HG02763 (cell line): ENCODE data around the gene ALKBH1.
"Not testable (repeated sequence)": the region's sequence is repeated elsewhere in the genome, so short reads cannot be mapped to it uniquely, and the experiment has no call there.

ENCODE experiments used
- ATAC-seq: cut with Tn5 transposase; IDR thresholded peaks from one replicate; pipeline ENCODE4 v1.9.1; 2021; ENCODE audit warnings: mild to moderate bottlenecking, moderate library complexity; ENCODE audit not compliant: unreplicated experiment

The ALKBH1 gene, protein sequence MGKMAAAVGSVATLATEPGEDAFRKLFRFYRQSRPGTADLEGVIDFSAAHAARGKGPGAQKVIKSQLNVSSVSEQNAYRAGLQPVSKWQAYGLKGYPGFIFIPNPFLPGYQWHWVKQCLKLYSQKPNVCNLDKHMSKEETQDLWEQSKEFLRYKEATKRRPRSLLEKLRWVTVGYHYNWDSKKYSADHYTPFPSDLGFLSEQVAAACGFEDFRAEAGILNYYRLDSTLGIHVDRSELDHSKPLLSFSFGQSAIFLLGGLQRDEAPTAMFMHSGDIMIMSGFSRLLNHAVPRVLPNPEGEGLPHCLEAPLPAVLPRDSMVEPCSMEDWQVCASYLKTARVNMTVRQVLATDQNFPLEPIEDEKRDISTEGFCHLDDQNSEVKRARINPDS

DNA sequence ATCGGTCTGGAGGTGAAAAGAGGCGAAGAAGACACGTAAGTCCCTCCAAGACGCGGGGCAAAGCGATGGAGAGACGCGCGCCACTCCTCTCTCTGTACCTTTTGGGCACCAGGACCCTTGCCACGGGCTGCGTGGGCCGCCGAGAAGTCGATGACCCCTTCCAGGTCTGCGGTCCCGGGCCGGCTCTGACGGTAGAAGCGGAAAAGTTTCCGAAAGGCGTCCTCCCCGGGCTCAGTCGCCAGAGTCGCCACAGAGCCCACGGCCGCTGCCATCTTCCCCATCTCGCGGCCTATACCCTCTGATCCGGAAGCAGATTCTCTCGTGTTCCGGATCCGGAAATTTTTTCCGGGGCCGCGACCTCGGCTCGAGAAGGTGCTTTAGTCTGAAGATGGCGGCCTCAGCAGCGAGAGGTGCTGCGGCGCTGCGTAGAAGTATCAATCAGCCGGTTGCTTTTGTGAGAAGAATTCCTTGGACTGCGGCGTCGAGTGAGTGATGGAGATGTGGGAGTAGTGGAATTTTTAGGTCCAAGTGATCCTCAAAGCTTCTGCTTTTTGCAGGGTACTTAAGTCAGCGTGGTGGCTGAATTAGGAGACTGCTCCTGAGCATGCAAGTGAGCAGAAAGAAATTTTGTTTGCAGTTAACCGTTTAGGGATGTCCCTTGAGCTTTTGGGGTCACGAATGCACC is at the start of gene ALKBH1, which contains the start of gene SLIRP:
TSS of gene ALKBH1 (minus strand) at position 300 of the 685 bp plus-strand sequence. CDS start at position 281, 19 bp downstream.
TSS of gene SLIRP (plus strand) at position 380 of the 685 bp plus-strand sequence. CDS start at position 389, 9 bp downstream.
- ATAC-seq: peak; percentile 93

DNA sequence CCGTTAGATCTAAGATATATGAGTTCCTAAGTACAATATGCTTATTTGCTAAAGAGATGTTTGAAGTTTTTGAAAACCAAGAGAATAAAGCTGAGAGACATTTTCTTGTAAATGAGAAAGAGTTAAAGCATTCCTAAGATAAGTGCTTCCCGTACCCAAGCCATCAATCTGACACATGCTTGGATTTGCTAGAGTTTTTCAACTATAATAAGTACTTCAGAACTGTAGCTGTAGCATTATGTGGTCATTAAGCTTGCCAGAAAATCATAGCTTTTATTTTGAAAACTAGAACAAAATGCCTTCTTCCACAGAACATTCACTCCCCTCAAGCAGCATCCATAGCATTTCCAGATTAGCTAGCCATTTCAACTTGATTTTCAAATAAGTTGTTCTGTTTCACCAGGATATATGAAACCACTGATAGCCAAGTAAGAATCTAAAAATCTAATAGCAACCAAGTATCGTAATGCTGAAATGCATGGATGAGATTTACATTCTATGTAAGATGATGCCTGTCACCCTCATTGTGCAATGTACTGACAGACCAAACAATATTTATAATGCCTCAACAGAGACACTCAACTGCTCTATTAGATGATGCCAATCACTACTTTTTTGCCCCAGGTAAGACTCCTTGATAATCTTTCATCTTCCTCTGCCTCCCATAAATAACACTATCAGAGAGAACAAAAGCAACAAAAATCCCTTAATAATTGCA is 45.1 kb upstream of the ALKBH1 start:
- ATAC-seq: no peak

DNA sequence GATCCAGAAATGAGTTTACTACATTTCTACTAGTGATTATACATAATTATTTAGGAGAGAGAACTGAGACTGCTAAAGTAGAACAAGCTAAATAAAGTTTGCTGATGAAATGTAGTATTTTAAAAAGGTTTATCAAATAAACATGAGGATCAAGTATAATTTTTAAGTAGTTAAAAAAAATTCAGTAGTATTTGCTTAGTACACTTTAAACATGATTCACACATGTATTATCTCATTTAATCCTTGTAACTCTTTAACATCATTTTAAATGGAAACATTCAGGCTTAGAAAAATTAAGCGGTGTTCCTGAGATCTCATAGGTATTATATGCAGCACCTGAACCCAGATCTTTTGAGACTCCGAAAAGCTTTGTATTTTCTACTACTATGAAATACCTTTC is 44.4 kb upstream of the ALKBH1 start:
- no peak for ATAC-seq

DNA sequence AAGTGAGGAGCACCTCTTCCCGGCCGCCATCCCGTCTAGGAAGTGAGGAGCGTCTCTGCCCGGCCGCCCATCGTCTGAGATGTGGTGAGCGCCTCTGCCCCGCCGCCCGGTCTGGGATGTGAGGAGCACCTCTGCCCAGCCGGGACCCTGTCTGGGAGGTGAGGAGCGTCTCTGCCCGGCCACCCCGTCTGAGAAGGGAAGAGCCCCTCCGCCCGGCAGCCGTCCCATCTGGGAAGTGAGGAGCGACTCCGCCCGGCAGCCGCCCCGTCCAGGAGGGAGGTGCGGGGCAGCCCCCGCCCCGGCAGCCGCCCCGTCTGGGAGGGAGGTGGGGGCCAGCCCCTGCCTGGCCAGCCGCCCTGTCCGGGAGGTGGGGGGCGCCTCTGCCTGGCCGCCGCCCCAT is 39.6 kb upstream of the ALKBH1 start:
- not testable (repeated sequence) for ATAC-seq

DNA sequence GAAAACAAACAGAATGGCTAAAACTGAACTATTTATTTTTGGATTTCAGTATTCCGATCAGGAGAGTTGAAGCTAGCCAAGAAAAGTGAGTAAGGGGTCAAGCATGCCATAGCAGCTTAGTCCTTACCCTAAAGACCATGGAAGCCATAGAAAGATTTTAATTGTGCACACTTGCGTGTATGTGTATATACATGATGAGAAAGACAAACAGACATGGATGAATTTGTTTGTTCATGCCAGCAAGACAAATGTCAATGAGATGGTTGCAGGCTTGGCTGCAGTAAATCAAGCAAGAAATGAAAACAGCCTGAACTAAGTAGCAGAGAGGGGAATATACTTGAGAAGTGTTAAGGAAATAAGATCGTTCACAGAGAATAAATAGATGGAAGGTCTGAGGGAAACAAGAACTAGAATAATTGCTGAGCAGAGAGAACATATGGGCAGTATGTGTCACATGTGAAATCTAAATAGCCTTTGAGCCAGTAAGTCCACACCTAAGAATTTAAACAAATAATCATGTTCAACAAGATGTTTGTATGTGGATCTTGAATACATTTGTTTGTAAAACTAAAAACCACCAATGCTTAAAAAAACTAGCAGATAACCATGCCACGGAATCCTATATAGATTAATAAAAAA is 38.4 kb upstream of the ALKBH1 start:
- ATAC-seq: no peak

DNA sequence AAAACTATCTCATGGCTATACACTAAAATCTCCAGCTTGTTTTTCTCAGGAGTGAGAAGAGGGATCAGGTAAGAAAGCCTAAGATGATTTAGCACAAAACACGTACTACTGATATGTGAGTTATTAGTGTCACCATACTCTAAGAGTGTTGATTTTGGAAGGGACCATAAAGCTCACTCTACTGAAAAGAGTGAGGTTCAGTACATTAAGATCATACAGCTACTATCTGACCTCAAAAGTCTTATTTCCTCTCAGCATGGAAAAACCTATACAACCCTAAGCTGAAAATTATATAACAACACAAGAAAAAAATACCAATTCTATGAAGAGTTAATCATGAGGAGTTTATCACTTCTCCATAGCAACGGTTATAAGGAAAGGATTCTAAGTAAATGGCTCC is 33.6 kb upstream of the ALKBH1 start:
- no peak for ATAC-seq

DNA sequence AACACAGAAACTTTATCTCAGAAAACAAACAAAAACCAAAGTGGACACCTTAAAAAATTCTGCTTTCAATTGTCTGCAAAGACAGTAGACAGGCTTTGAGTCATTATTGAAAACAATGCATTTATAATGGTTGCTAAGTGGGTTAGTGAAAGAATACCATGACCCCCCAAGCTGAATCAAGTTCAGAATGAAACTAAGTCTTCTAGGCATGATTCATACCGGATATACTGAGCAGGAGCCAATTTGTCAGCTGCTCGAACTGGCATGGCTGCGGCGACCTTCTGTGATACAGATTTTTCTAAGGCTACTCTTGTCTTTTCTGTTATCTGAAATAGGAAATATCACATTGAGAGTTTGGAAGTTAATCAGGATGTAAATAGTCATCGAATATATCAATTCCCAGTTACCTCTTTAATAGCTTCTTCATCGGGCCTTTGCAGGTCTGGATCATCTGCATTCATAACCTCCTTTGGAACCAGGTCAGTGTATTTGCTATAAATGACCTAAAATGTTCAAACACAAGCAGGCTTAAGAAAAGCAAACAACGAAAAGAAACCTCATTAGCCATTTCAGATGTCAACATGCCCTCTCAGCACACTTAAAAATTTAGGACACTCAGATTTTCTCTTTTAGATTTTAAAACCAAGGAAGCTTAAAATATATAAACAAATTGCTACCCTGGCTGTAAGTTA is 30.9 kb upstream of the ALKBH1 start:
- no peak for ATAC-seq

DNA sequence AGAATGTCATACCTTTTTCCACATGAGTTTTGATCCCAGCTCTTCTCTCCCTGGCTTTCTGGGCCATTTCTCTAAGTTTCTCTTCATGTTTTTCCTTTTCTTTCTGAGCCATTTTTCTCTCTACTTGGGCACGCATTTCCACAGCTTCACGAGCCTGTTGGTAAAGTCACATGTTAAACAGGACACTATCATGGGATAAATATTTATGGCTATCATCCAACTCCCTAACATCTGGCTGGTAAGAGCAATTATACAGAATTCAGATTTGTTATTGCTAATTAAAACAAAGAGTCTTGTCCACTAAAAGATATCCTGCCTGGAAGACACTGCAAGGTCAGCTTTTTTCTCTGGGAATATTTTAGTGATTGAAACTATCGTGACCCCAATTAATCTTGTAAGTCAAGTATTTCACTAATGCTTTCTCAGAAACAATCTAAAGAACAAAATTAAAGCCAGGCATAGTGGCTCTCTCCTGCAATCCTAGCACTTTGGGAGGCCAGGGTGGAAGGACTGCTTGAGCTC is 23.2 kb upstream of the ALKBH1 start:
- no peak for ATAC-seq

DNA sequence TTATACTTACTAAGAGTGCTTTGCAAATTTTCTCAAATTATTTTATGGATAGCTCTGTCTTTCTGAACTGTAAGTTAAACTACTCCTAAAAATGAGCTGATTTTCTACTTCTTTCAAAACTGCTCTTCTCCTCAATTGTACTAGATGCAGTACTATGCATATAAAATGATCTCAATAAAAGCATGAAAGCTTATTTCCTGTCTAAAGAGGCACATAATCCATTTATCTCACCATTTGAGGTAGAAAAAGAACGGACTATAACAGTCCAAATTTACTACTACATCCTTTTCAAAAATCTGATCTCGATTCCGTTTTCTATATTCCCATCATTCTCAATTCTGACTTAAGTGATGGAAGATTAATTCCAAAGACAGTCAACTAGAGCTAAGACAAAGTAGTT is 14.5 kb upstream of the ALKBH1 start:
- no peak for ATAC-seq

DNA sequence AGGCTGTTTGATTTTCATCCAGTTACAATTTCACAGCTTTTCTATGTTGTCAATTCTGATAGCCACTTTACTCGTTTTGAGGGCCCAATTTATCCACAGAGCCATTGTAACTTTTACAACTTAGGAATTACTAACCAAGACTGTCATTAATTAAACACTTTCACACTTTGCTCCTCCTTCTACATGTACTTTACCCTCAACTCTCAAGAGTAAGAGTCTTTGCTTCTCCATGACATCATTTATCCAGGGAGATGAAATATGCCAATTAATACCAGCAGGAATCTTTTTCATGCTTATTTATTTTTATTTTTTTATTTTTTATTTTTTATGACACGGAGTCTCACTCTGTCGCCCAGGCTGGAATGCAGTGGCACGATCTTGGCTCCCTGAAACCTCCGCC is 13.6 kb upstream of the ALKBH1 start:
- no peak for ATAC-seq

DNA sequence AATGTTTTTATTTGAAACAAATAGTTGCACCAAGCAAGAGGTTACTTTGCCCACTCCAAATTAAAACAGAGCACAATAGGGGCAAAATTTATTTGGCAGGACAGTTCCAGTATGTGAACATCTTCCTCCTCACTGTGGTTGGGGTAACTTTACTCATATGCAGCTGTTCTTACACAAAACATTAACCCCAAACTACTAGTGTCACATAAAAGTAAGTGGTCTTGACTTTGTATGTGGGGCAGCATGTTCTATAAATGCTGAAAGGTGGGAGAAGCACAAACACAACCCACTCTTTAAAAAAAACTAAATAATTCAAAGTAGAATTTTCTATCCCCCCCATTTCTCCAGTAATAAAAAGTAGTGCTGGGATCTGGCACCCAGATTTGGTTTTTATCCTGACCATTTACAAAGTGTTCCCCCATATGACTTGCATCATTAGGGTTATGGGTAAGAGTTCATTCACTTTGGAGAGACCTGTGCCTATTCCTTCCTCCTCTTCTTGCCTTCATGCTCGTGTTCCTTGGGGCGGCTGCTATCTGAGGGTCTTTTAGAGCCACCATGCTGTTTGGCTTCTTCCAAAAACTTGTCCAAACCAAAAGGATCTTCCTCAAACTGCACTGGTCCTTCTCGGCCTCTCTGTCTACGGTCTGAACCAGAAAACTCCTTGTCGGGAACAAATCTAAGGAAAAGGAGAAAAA is 9.9 kb upstream of the ALKBH1 start:
- ATAC-seq: no peak

DNA sequence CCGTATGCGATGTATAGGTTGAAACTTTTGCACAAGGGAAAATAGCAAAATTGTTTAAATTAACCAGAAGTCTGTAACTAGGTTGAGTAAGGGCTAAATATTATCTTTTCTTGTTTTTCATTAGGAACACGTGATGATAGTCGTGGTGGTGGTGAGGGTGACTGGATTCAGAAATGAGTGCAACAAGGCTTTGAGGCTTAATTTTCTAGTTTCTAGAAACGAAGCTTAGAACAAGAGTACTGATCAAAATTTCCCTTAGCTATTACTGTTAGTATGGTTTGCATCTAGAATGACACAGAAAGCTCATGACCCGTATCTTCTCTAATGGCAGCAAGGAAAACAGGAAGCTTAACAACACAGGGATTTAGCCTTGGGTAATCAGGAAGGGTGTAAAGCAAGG is 7.1 kb upstream of the ALKBH1 start:
- no peak for ATAC-seq

DNA sequence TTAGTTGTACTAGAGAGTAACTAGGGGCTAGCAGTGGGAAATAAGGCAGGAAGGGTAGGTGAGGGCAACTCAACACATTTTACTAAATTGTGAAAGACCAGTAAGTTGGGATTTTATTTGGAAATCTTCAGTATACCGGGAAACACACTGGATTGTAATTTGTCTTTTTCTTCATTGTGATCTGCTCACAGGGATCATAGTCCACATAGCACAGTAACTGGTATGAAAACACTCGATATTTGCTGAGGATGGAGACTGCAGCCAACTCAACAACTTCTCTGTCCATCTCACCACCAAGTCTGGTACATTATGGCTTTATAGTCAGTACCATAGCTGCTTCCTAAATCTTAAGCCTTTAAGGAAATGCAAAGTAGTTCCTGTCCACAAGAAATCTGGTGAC is 2.5 kb upstream of the ALKBH1 start:
- no peak for ATAC-seq

DNA sequence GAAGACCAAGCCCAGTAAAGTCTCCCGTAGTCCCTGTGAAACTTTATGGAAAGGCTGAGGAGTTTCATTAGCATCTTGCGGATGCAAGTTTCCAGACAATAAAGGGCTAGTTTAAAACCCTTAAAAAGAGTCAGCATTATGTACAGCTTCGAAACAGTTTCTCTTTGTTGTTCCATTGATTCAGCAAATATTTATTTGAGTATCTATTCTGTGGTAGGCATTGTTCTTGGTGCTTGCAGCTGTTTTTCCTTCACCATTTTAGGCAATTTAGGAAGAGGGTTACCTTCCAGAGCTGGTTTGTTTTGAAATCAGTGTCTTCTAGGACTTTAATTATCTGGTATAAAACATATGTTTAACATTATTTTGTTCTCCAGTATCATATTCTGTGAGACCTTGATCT is 1.6 kb upstream of the ALKBH1 start:
- ATAC-seq: no peak

DNA sequence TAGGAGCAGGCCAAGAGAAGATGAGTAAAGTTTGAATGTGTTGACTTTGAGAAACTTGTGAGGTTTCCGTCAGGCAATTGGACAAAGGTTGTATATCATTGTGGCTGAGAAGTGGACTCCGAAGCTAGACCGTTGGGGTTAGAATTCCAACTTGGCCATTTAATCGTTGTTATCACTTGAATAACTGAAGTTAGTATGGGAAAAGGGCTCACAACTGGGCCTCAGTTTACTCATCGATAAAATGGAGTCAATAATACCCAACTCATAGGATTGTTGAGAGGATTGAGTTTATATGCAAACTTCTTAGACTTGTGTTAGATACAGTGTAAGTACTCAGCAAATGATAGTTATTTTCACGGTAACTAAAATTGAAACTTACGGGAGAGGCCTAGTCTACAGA is 926 bp upstream of the ALKBH1 start:
- ATAC-seq: no peak

DNA sequence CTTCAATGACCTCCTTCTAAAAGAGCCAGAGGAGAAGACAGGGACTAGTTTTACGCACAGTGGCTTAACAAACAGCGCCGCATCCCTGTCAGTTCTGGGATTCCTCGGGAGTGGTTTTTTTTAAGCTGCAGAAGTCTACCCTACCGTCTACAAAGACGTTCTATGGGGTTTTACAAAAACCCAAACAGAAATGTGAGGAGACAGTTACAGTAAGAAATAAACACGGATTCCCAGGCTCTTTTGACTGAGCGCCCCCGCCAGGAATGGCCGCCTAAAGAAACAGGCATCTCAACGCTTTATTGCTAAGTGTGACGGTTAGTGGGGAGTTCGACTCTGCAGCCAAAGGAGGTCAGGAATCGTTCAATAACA is 484 bp downstream of the ALKBH1 start:
- peak; percentile 23 for ATAC-seq

DNA sequence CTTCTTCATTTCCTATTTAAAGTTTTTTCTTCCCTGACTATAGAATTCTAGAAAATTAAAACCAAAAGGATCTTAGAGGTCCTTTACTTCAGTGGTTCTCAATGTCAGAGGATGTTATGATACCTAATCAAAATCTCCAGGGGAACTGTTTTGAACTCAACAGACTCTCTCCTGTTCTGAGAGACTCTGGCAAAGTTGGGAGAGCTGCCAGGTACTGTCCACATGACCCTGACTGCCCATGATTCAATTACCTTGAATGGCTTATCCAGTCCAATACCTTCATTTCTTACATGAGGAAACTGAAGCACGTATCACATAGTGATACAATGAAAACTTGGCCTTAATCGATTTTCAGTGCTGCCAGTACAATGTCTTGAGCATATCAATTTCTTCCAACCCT is 16.6 kb downstream of the ALKBH1 start:
- ATAC-seq: no peak

DNA sequence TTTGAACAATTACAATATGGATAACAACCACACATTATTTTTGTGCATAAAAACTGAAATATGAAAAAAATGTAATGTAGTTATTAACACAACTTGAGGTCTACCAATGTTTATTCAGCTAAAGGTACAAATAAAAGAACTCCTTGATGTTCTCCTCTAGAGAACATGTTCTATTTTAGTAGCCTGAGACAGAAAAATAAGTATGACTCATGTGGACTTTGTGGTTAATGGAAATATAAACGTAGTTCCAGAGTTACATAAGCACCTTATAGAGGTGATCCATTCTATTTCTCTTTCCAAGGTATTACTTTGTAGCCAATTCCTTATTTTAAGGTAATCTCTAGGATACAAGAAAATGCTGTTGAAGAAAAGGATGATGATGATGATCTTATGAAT is 25.7 kb downstream of the ALKBH1 start:
- no peak for ATAC-seq

DNA sequence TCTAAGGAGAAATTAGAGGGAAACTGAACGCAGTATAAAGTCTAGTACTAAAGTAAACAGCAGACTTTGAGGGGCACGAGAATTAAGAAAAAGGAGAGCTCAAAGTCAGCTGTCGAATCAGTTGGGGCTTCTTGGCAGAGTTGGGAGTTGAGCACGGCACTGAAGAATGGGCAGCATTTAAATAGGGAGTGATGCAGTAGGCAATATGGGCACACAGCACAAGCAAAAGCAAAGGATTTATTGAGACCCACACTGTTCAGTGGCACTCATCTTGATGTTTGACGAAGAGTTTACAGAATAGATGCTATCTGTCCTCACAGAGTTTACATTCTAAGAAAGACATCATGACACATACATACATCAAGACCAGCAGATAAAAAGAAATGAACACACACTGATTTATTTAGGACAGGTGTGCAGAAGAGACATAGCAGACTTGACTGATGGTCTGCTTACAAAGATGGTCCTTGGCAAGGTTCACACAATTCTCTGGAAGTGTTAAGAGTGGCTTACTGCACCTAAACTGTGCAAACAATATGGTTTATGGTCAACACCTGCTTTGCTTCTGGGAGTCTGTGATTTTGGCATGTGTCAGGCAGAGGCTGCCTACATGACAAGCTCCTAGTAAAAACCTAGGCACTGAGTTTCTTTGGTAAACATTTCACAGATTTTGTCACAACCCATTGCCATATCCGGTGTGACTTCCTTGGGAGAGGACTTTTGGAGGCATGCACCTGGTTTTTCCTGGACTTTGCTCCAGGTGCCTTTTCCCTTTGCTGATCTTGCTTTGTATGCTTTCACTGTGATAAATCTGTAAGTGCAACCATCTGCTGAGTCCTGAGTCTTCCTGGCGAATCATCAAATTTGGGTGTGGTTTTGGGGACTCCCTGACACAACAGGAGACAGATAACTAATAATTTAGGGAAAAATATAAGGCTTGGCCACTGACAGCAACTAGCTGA is 26.3 kb downstream of the ALKBH1 start:
- ATAC-seq: no peak
